Measurements from ENCODE around the gene NAV3. TPM values are rescaled to one million over a fixed set of nuclear protein-coding genes. Genes with fewer than 3 reads are reported as not detected.

The NAV3 gene
- total RNA-seq, 2 donors from 2014 or later: 0.20 to 1.9 TPM

- Mint-ChIP-seq H3K27me3 (ENCODE audit: insufficient read depth) (no peaks in the 10 kb centered on the region), H3K4me3 (no peak overlapping the region), H3K27ac (no peak overlapping the region), H3K36me3 (ENCODE audit: low read depth) (no peaks in the 10 kb centered on the region), H3K4me1 (peaks cover 4% of the 10 kb centered on the region), H3K9me3 (no peaks in the 10 kb centered on the region)
- Histone ChIP-seq H3K36me3 (ENCODE audit: control insufficient read depth, insufficient read depth, low read length) (no peaks in the 10 kb centered on the region), H3K9me3 (ENCODE audit: control insufficient read depth, low read length) (no peaks in the 10 kb centered on the region), H3K27me3 (ENCODE audit: control insufficient read depth, insufficient read depth, low read length, poor library complexity, severe bottlenecking) (no peaks in the 10 kb centered on the region), H3K27ac (ENCODE audit: low read depth, low read length) (no peak overlapping the region), H3K4me1 (ENCODE audit: control insufficient read depth, insufficient read depth, low read length) (no peaks in the 10 kb centered on the region), H3K4me3 (ENCODE audit: low read length) (no peak overlapping the region), H3K9ac (ENCODE audit: extremely low read depth, low read length, poor library complexity, severe bottlenecking) (no peak overlapping the region)
- no peak for TF ChIP-seq CTCF (conservative IDR thresholded peaks at IDR 0.05)
- WGBS, 2 experiments (ENCODE audit: insufficient coverage in 1 of 2, insufficient read length in 1 of 2): 79 to 100% methylated on average over 1 of the region's 1 CpG
- no peak for DNase-seq
Measured at GRCh38 chr12:78199926-78200325, 369.2 kb downstream of the NAV3 start.

- no peaks in the 10 kb centered on the region for H3K9me3 Mint-ChIP-seq
- H3K27ac ChIP-seq (ENCODE audit: low read depth, low read length): no peak overlapping the region
- H3K9me3 ChIP-seq (ENCODE audit: control insufficient read depth, low read length): no peaks in the 10 kb centered on the region
- no peak for DNase-seq
- H3K4me1 Mint-ChIP-seq: no peaks in the 10 kb centered on the region
- no peaks in the 10 kb centered on the region for H3K27me3 Mint-ChIP-seq (ENCODE audit: insufficient read depth)
- H3K4me3 ChIP-seq (ENCODE audit: low read length): no peak overlapping the region
- H3K27me3 ChIP-seq (ENCODE audit: control insufficient read depth, insufficient read depth, low read length, poor library complexity, severe bottlenecking): no peaks in the 10 kb centered on the region
- H3K9ac ChIP-seq (ENCODE audit: extremely low read depth, low read length, poor library complexity, severe bottlenecking): no peak overlapping the region
- H3K27ac Mint-ChIP-seq: no peak overlapping the region
- 88 to 100% methylated on average over 1 to 4 of the region's 4 CpGs for WGBS, 2 experiments (ENCODE audit: insufficient coverage in 1 of 2, insufficient read length in 1 of 2)
- TF ChIP-seq CTCF (conservative IDR thresholded peaks at IDR 0.05): no peak
- no peaks in the 10 kb centered on the region for H3K36me3 ChIP-seq (ENCODE audit: control insufficient read depth, insufficient read depth, low read length)
- no peaks in the 10 kb centered on the region for H3K4me1 ChIP-seq (ENCODE audit: control insufficient read depth, insufficient read depth, low read length)
- no peak overlapping the region for H3K4me3 Mint-ChIP-seq
- no peaks in the 10 kb centered on the region for H3K36me3 Mint-ChIP-seq (ENCODE audit: low read depth)
Measured at GRCh38 chr12:78204926-78205325, 374.2 kb downstream of the NAV3 start.

- Mint-ChIP-seq H3K4me1 (no peaks in the 10 kb centered on the region), H3K9me3 (no peaks in the 10 kb centered on the region), H3K27me3 (ENCODE audit: insufficient read depth) (no peaks in the 10 kb centered on the region), H3K36me3 (ENCODE audit: low read depth) (no peaks in the 10 kb centered on the region), H3K27ac (no peak overlapping the region), H3K4me3 (no peak overlapping the region)
- Histone ChIP-seq H3K4me1 (ENCODE audit: control insufficient read depth, insufficient read depth, low read length) (no peaks in the 10 kb centered on the region), H3K4me3 (ENCODE audit: low read length) (no peak overlapping the region), H3K9me3 (ENCODE audit: control insufficient read depth, low read length) (no peaks in the 10 kb centered on the region), H3K27ac (ENCODE audit: low read depth, low read length) (no peak overlapping the region), H3K36me3 (ENCODE audit: control insufficient read depth, insufficient read depth, low read length) (no peaks in the 10 kb centered on the region), H3K27me3 (ENCODE audit: control insufficient read depth, insufficient read depth, low read length, poor library complexity, severe bottlenecking) (no peaks in the 10 kb centered on the region), H3K9ac (ENCODE audit: extremely low read depth, low read length, poor library complexity, severe bottlenecking) (no peak overlapping the region)
- 87% methylated on average over 5 of the region's 6 CpGs; no CpG with 5 or more reads in 1 of the 2 experiments for WGBS, 2 experiments (ENCODE audit: insufficient coverage in 1 of 2, insufficient read length in 1 of 2)
- TF ChIP-seq CTCF (conservative IDR thresholded peaks at IDR 0.05): no peak
- DNase-seq: no peak
Measured at GRCh38 chr12:78208092-78208491, 377.4 kb downstream of the NAV3 start.
